ENCODE data around the gene NCOA7.

GRCh38 chr6:125816828-125817280 is 26.1 kb downstream of the NCOA7 start:
- no peak for TF ChIP-seq CTCF (IDR thresholded peaks at IDR 0.05 in 2 of 3, conservative IDR thresholded peaks at IDR 0.05 in 1 of 3; ENCODE audit: borderline replicate concordance in 1 of 3, insufficient read depth in 1 of 3, low read depth in 2 of 3, low read length in 2 of 3)
- TF ChIP-seq REST (IDR thresholded peaks at IDR 0.05; ENCODE audit: low read depth): no peak
- no peak for TF ChIP-seq EZH2 (IDR thresholded peaks at IDR 0.05)
- TF ChIP-seq CEBPB (IDR thresholded peaks at IDR 0.05; ENCODE audit: low read depth): no peak
- TF ChIP-seq POLR2AphosphoS5 (IDR thresholded peaks at IDR 0.05; ENCODE audit: low read depth, low read length): no peak
- TF ChIP-seq RAD21 (IDR thresholded peaks at IDR 0.05; ENCODE audit: low read depth): no peak
- TF ChIP-seq EZH2phosphoT487 (IDR thresholded peaks at IDR 0.05; ENCODE audit: borderline replicate concordance): no peak
- no peak for TF ChIP-seq SIN3A (IDR thresholded peaks at IDR 0.05; ENCODE audit: low read depth)
